GM19193 (cell line): Measurements from ENCODE around the gene PCYT1B.

ENCODE experiments used
- POLR2A ChIP-seq: IDR thresholded peaks from 4 replicates; pipeline ENCODE4 v1.6.1; 2011; ENCODE audit not compliant: insufficient read depth, insufficient read length; ENCODE audit errors: extremely low read depth

Gene PCYT1B

DNA sequence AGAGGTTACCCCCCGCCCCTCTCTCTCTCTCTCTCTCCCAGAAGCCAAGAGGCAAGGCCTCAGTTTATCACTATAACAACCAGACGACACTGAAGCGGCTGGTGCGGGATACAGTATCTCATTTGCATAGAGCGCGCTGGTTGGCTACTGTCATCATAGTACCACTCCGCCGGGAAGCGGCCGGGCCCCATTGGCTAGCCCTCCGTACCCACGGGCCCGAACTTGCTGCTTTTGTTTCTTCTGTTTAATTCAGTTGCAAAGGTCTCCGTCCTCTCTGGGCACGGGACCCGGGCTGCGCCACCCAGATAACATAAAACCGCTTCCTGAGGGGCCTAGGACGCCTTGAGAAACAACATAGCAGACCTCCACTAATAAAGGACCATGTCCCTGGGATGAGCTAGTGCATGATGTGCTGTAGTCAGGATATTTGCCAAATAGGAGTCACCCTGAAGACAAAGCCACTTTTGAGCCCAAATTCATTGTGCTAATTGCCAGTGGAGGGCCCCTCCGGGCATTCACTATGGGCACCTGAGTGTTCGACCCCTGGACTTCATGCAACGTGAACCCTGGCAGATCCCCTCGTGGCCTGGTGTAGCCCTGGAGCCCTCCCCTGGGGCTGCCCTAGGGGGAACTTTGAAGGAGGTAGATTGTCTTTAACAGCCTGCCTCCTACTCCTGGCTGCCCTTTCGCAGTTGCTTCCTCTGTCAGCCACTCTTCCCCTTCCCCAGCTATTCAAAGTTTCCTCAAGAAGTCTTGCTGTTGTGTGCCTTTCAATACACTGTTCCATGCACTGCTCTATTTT is at the start of gene PCYT1B:
Gene PCYT1B, minus strand, starts transcription at position 91 of the 802 bp plus-strand sequence. CDS start 242 bp downstream, outside the sequence.
- no peak for TF ChIP-seq POLR2A

DNA sequence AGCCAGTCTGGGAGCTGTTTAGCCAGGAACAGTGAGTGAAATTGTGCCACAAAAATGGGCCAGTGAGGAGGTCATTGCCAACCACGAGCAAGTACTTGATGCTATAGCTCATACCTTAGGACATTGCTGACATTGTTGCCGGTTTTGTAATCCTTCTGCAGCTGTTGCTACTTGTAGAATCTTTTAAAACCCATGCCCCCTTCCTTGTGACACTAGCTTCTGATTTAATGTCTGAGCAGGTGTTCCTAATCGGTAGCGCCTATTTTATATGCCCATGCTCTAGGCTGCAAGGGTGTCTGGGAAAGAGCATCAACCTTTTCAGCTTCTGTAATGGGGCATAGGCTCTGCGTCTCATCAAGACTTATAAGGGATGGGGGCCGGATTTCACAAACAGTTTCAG is 49.1 kb upstream of the PCYT1B start:
- TF ChIP-seq POLR2A = no peak

DNA sequence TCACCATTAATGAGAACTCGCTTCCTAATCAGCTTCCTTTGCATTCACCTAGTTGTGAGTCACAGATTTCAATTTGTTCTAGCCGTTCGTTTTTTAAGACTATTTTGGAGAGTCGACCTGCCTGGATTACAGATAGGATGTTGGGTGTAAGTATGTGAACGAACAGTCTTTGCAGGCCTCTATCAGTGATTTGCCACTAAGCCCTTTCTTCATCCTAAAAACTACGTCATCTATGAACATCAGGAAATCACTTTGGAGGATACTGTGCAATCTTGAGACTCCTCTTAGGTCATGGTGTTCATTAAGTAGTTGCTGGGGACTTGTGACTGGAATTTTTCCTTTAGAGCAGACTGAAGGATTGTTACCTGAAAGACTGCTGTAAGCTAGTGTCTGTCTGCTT is 47.7 kb upstream of the PCYT1B start:
- no peak for TF ChIP-seq POLR2A

DNA sequence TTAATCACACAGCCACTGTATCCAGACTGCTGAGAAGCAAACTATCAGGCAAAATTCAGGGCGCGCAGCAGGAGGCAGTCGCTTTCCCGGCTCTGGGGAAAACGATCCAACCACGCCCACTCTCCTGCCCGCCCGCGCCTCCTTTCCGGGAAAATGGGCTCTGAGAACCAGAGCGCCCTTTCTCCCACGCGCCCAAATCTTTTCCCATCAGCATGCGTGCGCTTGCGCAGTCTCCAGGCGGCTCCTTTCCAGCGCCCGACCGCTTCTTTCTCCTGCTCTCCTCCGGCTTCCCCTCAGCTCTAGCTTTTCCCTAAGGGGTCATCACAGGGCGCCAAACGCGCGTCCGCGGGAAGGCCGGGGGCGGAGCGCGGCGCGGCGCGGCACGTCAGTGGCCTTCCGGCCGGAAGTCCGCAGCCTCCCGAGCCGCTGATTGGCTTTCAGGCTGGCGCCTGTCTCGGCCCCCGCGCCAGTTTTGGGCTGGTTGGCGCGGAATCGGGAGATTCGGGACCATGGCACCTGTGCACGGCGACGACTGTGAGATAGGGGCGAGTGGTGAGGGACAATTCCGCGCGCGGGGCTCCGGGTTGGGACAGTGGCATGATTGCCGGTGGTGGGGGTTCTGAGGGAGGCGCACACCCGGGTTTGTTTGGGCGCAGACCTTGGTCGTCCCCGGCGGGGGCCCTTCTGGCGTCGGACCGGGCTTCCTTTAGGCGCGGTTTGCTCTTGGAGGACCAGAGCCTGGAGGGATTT is 46.5 kb upstream of the PCYT1B start, which contains the start of gene POLA1:
Gene POLA1, plus strand, starts transcription at position 466 of the 750 bp plus-strand sequence. Its CDS starts 44 bp downstream, at position 510.
- TF ChIP-seq POLR2A = peak; percentile 69

DNA sequence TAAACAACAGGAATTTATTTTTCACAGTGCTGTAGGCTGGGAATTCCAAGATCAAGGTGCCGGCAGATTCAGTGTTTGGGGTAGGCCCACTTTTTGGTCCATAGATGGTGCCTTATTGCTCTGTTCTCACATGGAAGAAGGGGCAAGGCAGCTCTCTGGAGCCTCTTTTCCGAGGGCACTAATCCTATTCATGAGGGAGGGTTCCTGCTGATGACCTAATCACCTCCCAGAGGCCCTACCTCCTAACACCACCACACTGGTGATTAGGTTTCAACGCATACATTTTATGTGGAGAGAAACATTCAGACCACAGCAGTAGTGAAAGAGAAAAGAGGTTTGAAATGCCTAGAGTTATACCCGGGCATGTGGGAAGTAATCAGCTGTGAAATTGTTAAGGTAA is 45.2 kb upstream of the PCYT1B start:
- no peak for TF ChIP-seq POLR2A

DNA sequence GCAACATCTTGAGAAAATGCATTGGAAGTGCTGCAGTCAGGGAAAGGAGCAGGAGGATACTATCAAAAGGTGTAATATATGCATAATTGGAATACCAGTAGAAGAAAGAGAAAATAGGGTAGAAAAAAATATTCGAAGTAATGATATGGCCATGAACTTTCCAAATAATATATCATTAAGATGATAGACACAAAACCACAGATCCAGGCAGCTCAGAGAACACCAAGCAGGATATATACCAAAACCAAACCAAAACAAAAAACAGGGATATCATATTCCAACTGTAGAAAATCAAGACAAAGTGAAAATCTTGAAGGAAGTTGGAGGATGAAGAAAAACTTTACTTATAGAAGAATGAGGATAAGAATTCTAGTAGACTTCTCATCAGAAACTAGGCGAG is 36.9 kb upstream of the PCYT1B start:
- TF ChIP-seq POLR2A = no peak

DNA sequence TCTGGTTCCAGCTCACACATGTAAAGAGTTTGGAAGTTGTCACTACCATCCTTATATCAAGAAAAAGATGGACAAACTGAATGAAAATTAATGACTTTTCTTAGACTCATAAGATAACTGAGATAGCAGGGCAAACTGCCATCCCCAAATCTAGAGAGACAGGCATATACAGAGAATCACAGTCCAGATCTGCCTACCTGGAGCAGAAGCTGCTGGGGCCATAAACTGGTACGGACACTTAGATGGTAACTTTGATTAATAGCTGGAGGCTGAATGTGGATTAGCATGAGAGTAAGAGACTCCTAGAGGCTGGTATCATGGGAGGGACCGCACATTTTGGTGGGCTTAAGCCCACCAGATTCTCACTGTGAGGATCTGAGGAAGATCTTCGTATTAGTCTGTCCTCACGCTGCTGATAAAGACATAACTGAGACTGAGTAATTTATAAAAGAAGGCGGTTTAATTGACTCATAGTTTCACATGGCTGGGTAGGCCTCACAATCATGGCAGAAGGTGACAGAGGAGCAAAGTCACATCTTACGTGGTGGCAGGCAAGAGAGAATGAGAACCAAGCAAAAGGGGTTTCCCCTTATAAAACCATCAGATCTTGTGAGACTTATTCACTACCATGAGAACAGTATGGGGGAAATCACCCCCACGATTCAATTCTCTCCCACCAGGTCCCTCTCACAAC is 35.7 kb upstream of the PCYT1B start:
- no peak for TF ChIP-seq POLR2A

DNA sequence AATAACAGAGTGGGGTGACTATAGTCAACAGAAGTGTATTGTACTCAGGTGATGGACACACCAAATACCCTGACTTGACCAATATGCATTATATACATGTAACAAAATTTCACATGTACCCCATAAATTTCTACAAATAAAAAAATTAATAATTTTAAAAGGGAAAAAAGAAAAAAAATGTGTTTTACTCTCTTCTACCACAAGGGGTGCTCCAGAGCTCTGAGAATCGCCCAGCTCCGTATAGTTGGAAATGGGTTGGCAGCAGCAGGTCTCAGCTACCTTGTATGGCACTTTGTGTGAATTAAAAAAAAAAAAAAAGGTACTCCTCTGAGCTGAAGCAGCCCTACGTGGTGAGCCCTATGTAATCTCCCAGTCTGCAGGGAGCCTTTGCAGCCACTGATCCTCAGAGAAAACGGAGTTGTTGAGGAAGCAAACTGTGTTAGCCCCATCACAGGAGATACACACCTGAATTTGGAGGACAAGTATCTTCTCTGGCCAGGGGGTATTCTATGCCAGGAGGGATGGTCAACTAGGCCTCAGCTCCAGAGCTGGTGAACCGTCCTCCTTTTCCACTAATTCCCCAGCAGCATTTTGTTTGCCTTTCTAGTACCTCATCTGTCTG is 29.4 kb upstream of the PCYT1B start:
- no peak for TF ChIP-seq POLR2A

DNA sequence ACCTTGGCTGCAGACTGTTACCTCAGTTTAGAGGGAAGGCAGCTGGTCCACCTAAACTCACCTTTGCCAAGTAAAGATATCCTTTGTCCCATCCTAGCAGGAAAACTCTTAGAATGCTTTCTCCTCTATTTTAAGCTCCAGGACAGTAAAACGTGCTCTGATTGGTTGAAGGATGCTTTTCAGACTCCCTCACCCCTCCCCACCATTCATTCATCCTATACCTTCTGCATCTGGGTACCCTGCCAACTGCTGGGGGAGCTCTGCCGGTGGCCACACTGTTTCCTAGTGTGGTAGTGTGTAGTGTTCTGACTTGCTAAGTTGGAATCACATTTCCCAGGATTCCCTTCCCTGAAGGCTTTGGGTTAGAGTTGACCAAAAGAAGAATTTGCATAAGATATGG is 26.3 kb upstream of the PCYT1B start:
- no peak for TF ChIP-seq POLR2A

DNA sequence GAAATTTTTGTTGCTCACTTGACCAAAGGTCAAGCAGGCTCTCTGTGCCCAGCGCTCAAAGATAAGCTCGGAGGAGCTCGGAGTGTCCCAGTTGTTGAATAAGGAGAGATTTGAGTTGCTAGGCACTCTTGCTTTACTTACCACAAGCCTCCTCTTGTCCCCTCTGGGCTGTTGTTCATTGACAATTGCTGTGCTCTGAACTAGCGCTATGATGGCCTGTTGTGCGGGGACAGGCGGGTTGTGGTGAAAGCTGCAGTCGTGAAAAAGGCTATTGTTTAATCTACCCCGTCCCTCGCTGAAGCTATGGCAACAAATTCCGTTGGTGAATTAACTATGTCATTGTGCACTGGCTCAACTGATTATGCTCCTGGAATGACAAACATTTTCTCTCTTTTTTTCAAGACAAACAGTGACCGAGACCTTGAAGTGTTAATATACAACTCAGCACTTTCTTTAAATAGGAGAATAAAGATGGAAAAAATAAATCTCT is 25.6 kb upstream of the PCYT1B start:
- no peak for TF ChIP-seq POLR2A

DNA sequence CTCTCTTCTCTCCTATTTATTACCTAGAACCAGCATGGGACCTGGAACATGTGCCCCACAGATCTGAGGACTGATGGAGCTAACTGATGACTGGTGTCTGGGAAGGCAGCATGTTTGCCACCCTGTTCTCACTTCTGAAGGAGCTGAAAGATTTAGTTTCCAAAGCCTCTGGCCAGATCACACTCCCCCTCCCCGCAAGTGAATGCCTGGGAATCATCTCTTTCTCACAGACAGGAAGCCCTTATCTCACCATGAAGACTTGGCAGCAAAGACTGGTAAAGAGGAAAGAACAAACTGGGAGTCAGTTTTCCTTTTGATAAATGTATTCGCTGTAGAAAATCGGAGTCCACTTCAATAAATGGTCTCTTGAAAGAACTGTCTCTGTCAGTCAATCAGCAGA is 21.0 kb upstream of the PCYT1B start:
- TF ChIP-seq POLR2A = no peak

DNA sequence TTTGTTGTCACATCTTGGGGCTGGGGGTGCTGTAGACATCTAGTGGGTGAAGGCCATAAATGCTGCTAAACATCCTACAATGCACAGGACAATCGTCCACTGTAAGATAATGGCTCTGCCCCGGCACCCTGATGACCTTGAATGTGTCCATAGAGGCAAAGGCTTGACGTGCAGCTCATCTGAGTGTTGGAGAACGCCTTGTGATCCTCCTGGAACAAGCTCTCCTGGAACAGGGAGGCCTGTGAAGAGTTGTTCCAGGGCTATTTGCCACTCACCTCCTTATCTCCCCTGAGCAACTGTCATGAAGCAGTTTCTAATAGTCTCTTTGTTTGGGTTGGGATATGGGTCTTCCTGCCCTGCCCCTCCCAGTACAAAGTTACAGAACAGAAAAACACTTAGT is 15.2 kb upstream of the PCYT1B start:
- TF ChIP-seq POLR2A = no peak

DNA sequence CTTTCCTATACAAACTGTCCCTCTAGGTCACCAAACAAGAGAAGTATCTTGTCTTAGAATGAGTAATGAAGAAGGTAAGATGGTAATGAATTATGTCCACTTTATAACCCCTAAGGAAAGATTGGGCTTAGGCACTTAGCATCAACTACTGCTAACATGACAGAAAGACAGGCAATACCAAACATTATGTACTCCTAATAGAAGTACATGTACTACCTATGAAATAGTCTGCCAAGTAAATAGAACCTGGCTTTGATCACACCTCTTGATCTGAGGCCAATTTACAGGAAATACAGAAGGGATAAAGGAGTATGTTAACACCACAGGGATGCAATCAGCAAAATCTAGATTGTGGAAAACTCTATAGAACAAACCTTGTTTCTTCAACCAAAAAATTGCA is 14.1 kb upstream of the PCYT1B start:
- no peak for TF ChIP-seq POLR2A

DNA sequence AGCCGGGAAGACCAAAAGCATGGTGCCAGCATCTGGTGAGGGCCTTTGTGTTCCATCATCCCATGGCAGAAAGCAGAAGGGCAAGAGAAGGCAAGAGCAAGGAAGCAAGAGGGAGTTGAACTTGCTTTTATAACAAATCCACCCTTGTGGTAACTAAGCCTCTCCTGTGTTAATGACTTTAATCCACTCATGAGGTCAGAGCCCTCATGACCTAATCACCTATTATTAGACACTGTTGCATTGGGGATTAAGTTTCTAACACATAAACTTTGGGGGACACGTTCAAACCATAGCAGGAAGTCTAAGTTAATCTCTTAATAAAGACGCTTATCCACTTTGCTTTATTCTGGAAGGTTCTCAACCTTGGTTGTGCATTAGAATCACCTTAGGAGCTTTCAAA is 12.5 kb upstream of the PCYT1B start:
- no peak for TF ChIP-seq POLR2A

DNA sequence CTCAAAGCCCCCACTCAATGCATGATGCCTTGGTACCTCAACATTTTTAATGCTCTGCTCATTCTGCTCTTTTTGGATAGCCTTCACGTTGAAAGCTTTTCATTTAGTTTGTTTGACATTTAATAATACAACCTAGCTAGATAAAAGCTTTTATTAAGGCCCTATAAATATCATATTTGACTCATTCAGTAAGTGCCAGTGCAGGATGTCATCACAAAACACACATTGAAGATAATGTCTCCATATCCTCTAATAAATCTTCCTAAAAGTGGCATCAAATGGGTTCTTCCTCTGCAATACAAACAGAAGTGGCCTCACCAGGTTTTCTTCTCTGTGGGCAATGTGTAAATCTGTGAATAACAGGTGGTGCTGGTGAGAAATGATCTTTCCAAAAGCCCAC is 12.0 kb upstream of the PCYT1B start:
- no peak for TF ChIP-seq POLR2A
